ENCODE results near the gene ACTR3C. TPM values are rescaled to one million over a fixed set of nuclear protein-coding genes. Genes with fewer than 3 reads are reported as not detected.

Gene ACTR3C
- total RNA-seq, 1 donor from 2014 or later, result 2.9 TPM

GRCh38 chr7:150340024-150340749 lies 16.8 kb upstream of the ACTR3C start:
- ATAC-seq (ENCODE audit: poor library complexity) (peak; percentile 67), DNase-seq (peak; percentile 80)
- intact Hi-C loops (cut with DNase I), result no loop called here

- no peak for ATAC-seq (ENCODE audit: poor library complexity)
- DNase-seq, result no peak
- intact Hi-C loops (cut with DNase I), result no loop called here
Measured at GRCh38 chr7:150339409-150339809, 16.1 kb upstream of the ACTR3C start.

- ATAC-seq (ENCODE audit: poor library complexity) (no peak), DNase-seq (no peak)
- intact Hi-C loops (cut with DNase I), result no loop called here
Measured at GRCh38 chr7:150338166-150338829, 15.0 kb upstream of the ACTR3C start.

GRCh38 chr7:150337659-150338081 lies 14.3 kb upstream of the ACTR3C start:
- DNase-seq (no peak), ATAC-seq (ENCODE audit: poor library complexity) (no peak)
- intact Hi-C loops (cut with DNase I), result no loop called here

- DNase-seq, result no peak
- no peak for ATAC-seq (ENCODE audit: poor library complexity)
- intact Hi-C loops (cut with DNase I), result no loop called here
Measured at GRCh38 chr7:150337179-150337578, 13.8 kb upstream of the ACTR3C start.

- DNase-seq (no peak), ATAC-seq (ENCODE audit: poor library complexity) (no peak)
- intact Hi-C loops (cut with DNase I), result no loop called here
Measured at GRCh38 chr7:150336746-150337145, 13.4 kb upstream of the ACTR3C start.

- intact Hi-C loops (cut with DNase I), result no loop called here
- no peak for ATAC-seq (ENCODE audit: poor library complexity)
- no peak for DNase-seq
Measured at GRCh38 chr7:150335774-150336112, 12.4 kb upstream of the ACTR3C start.

GRCh38 chr7:150335108-150335773 lies 11.9 kb upstream of the ACTR3C start:
- no peak for ATAC-seq (ENCODE audit: poor library complexity)
- DNase-seq, result no peak
- intact Hi-C loops (cut with DNase I), result no loop called here

- intact Hi-C loops (cut with DNase I), result no loop called here
- DNase-seq (no peak), ATAC-seq (ENCODE audit: poor library complexity) (no peak)
Measured at GRCh38 chr7:150334108-150334507, 10.8 kb upstream of the ACTR3C start.

- DNase-seq (no peak), ATAC-seq (ENCODE audit: poor library complexity) (no peak)
- intact Hi-C loops (cut with DNase I), result no loop called here
Measured at GRCh38 chr7:150333659-150334058, 10.3 kb upstream of the ACTR3C start.

GRCh38 chr7:150332852-150333635 lies 9.7 kb upstream of the ACTR3C start:
- no peak for DNase-seq
- ATAC-seq (ENCODE audit: poor library complexity), result no peak
- intact Hi-C loops (cut with DNase I), result no loop called here

- intact Hi-C loops (cut with DNase I), result no loop called here
- ATAC-seq (ENCODE audit: poor library complexity), result no peak
- DNase-seq, result no peak
Measured at GRCh38 chr7:150330211-150330885, 7.0 kb upstream of the ACTR3C start.

GRCh38 chr7:150329331-150330120 lies 6.2 kb upstream of the ACTR3C start:
- no peak for ATAC-seq (ENCODE audit: poor library complexity)
- intact Hi-C loops (cut with DNase I), result no loop called here
- DNase-seq, result no peak

GRCh38 chr7:150327308-150327707 lies 4.0 kb upstream of the ACTR3C start:
- DNase-seq (no peak), ATAC-seq (ENCODE audit: poor library complexity) (no peak)
- intact Hi-C loops (cut with DNase I), result no loop called here

GRCh38 chr7:150326657-150327268 lies 3.4 kb upstream of the ACTR3C start:
- no peak for ATAC-seq (ENCODE audit: poor library complexity)
- DNase-seq, result no peak
- intact Hi-C loops (cut with DNase I), result no loop called here

- no peak for ATAC-seq (ENCODE audit: poor library complexity)
Measured at GRCh38 chr7:150325901-150326300, 2.6 kb upstream of the ACTR3C start.

GRCh38 chr7:150325110-150325611 lies 1.8 kb upstream of the ACTR3C start:
- peak; percentile 60 for DNase-seq
- intact Hi-C loops (cut with DNase I), result no loop called here
- ATAC-seq (ENCODE audit: poor library complexity), result no peak

More at GRCh38 chr7:150325901-150326300, 2.6 kb upstream of the ACTR3C start:
- intact Hi-C loops (cut with DNase I), result no loop called here
- DNase-seq, result no peak
